WTC11 (cell line): ENCODE results near the gene DYRK3. TPM values are rescaled to one million over a fixed set of nuclear protein-coding genes. Genes with fewer than 3 reads are reported as not detected.

Experiments used
- ATAC-seq: fragments of 200-7000 bp; cut with Tn5 transposase; 2 replicates; pipeline ENCODE4 v1.10.0; 2021; ENCODE audit warnings: mild to moderate bottlenecking, moderate library complexity
- CTCF ChIA-PET: fragments of 300-600 bp; sonication (Branson Sonifier 250); formaldehyde crosslinking; loops from one replicate; lab custom pipeline; 2021; ENCODE audit warnings: antibody characterized with exemption; lab: Charles Lee
- POLR2A ChIA-PET: fragments of 350-600 bp; sonication (Branson Sonifier 250); formaldehyde crosslinking; loops from one replicate; lab custom pipeline; 2021; ENCODE audit warnings: antibody characterized with exemption; lab: Charles Lee
- DNase-seq: peaks from one replicate; pipeline ENCODE4 v3.0.0; 2021; ENCODE audit warnings: low spot score
- H3K27ac Mint-ChIP-seq: 2 replicates; pipeline ENCODE4 v1.8.0; 2021; ENCODE audit warnings: mixed read lengths
- H3K27me3 Mint-ChIP-seq: 2 replicates; pipeline ENCODE4 v1.8.0; 2021; ENCODE audit warnings: low read depth, mild to moderate bottlenecking, moderate library complexity, mixed read lengths
- H3K36me3 Mint-ChIP-seq: 2 replicates; pipeline ENCODE4 v1.8.0; 2021; ENCODE audit warnings: mixed read lengths
- H3K4me1 Mint-ChIP-seq: 2 replicates; pipeline ENCODE4 v1.8.0; 2022; ENCODE audit warnings: mixed read lengths
- H3K4me3 Mint-ChIP-seq: 2 replicates; pipeline ENCODE4 v1.8.0; 2021; ENCODE audit warnings: mild to moderate bottlenecking, moderate library complexity, mixed read lengths
- H3K9me3 Mint-ChIP-seq: 2 replicates; pipeline ENCODE4 v1.8.0; 2021; ENCODE audit warnings: mixed read lengths
- AR ChIP-seq: fragments of 250-450 bp; sonication (Bioruptor Pico); IDR thresholded peaks from 2 replicates; pipeline ENCODE4 v1.9.0; 2021; ENCODE audit warnings: mild to moderate bottlenecking
- CREM ChIP-seq: sonication (generic); formaldehyde crosslinking; IDR thresholded peaks from 2 replicates; pipeline ENCODE4 v1.8.1; 2022; ENCODE audit warnings: mild to moderate bottlenecking, missing genetic modification reagents, moderate library complexity
- GTF2I ChIP-seq: fragments of 250-450 bp; sonication (Bioruptor Pico); conservative IDR thresholded peaks from 2 replicates; pipeline ENCODE4 v1.4.0; 2021; ENCODE audit warnings: mild to moderate bottlenecking
- HMGXB4 ChIP-seq: sonication (generic); formaldehyde crosslinking; IDR thresholded peaks from 2 replicates; pipeline ENCODE4 v1.8.1; 2023; ENCODE audit warnings: mild to moderate bottlenecking, moderate library complexity, missing genetic modification reagents
- JUN ChIP-seq: sonication (generic); formaldehyde crosslinking; IDR thresholded peaks from 2 replicates; pipeline ENCODE4 v1.8.0; 2023; ENCODE audit warnings: mild to moderate bottlenecking, missing genetic modification reagents
- MXD4 ChIP-seq: fragments of 250-450 bp; sonication (Bioruptor Pico); IDR thresholded peaks from 2 replicates; pipeline ENCODE4 v1.8.0; 2021; ENCODE audit warnings: mild to moderate bottlenecking, moderate library complexity, borderline replicate concordance
- SP1 ChIP-seq: sonication (generic); formaldehyde crosslinking; conservative IDR thresholded peaks from 2 replicates; pipeline ENCODE4 v1.8.1; 2022; ENCODE audit warnings: missing genetic modification reagents
- TCF7 ChIP-seq: sonication (generic); formaldehyde crosslinking; IDR thresholded peaks from 2 replicates; pipeline ENCODE4 v1.8.0; 2022; ENCODE audit warnings: mild to moderate bottlenecking, low read depth, missing genetic modification reagents, moderate library complexity
- ZBTB21 ChIP-seq: sonication (generic); formaldehyde crosslinking; IDR thresholded peaks from 2 replicates; pipeline ENCODE4 v1.8.1; 2023; ENCODE audit warnings: mild to moderate bottlenecking, missing genetic modification reagents, borderline replicate concordance
- ZBTB43 ChIP-seq: sonication (generic); formaldehyde crosslinking; IDR thresholded peaks from 2 replicates; pipeline ENCODE4 v1.8.1; 2023; ENCODE audit warnings: mild to moderate bottlenecking, missing genetic modification reagents
- ZMAT4 ChIP-seq: fragments of 250-450 bp; sonication (Bioruptor Pico); IDR thresholded peaks from 2 replicates; pipeline ENCODE4 v1.9.0; 2021; ENCODE audit warnings: mild to moderate bottlenecking
- ZNF121 ChIP-seq: sonication (generic); formaldehyde crosslinking; IDR thresholded peaks from 2 replicates; pipeline ENCODE4 v1.8.0; 2023; ENCODE audit warnings: missing genetic modification reagents
- ZNF219 ChIP-seq: sonication (generic); formaldehyde crosslinking; IDR thresholded peaks from 2 replicates; pipeline ENCODE4 v1.8.0; 2023; ENCODE audit warnings: missing genetic modification reagents, mild to moderate bottlenecking, borderline replicate concordance
- ZNF396 ChIP-seq: fragments of 250-450 bp; sonication (Bioruptor Pico); IDR thresholded peaks from 2 replicates; pipeline ENCODE4 v1.8.0; 2021; ENCODE audit warnings: mild to moderate bottlenecking, moderate library complexity, borderline replicate concordance
- ZNF425 ChIP-seq: fragments of 250-450 bp; sonication (Bioruptor Pico); conservative IDR thresholded peaks from 2 replicates; pipeline ENCODE4 v1.9.0; 2021; ENCODE audit warnings: mild to moderate bottlenecking
- total RNA-seq: library from RNA; stranded (reverse); gene quantifications from 3 replicates; pipeline ENCODE4 v1.2.3, GENCODE V29; 2021
- TF ChIP-seq, protein P1 (sequence below): fragments of 250-450 bp; sonication (Bioruptor Pico); IDR thresholded peaks from 2 replicates; pipeline ENCODE4 v2.1.2; 2022; ENCODE audit warnings: mild to moderate bottlenecking, moderate library complexity

Gene DYRK3
- total RNA-seq, 1 experiment from 2014 or later: 7.8 TPM

DNA sequence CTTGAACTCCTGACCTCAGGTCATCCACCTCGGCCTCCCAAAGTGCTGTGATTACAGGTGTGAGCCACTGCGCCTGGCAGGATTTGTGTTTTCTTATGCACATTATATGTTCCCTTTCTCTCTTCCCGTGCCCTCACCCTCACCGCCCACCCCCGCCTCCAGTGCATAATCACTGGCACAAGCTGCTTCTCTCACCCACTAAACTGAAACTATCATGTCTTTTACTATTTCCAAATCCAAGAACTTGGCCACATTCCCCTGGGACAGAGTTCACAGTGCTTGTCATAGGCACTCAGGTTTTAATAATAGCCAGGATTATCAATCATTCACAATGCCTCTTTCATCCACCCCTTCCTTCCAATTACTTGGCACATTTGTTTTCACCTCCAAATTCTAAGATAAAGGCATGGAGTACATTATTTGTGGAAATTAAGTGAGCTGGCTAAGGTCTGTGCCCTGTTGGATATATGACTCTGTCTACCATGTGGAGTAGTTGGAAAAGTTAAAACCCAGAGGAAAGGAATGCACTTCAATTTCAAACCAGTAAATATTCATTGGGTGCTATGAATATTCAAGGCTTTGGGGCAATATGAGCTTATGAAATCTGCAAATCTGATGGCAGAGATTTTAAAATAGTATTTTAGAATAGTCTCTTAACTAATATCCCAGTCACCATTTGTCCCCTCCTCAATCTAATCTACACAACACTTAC is 31.8 kb downstream of the DYRK3 start:
- ChIA-PET CTCF (interaction anchor here (0.9 to 20.5 kb wide), 4 partner anchors 8 to 55 kb away, joined by 3 to 659 read pairs (median 8); partner anchors contain the start of genes DYRK3 and EIF2D), POLR2A (no interaction called here)
- no peak for DNase-seq
- no peak overlapping the region for H3K4me3 Mint-ChIP-seq
- no peak for ATAC-seq
- H3K27ac Mint-ChIP-seq: no peak overlapping the region
- TF ChIP-seq JUN (CRISPR knock-in tag): no peak
- no peak for TF ChIP-seq ZMAT4 (CRISPR knock-in tag)
- no peak for TF ChIP-seq SP1 (CRISPR knock-in tag)
- no peak for TF ChIP-seq GTF2I (CRISPR knock-in tag)
- TF ChIP-seq MXD4 (CRISPR knock-in tag): no peak
- no peak for TF ChIP-seq ZNF396 (CRISPR knock-in tag)
- TF ChIP-seq TCF7 (CRISPR knock-in tag): no peak
- TF ChIP-seq AR (CRISPR knock-in tag): no peak
- TF ChIP-seq HMGXB4 (CRISPR knock-in tag): no peak
- TF ChIP-seq ZNF425 (CRISPR knock-in tag): no peak
- peaks cover 16% of the 10 kb centered on the region for H3K4me1 Mint-ChIP-seq
- H3K27me3 Mint-ChIP-seq: peaks cover 23% of the 10 kb centered on the region
- no peaks in the 10 kb centered on the region for H3K9me3 Mint-ChIP-seq
- H3K36me3 Mint-ChIP-seq: no peaks in the 10 kb centered on the region

GRCh38 chr1:206668351-206668750 is 33.0 kb downstream of the DYRK3 start:
- H3K4me3 Mint-ChIP-seq: no peak overlapping the region
- POLR2A ChIA-PET: no interaction called here

More at GRCh38 chr1:206668351-206668750, 33.0 kb downstream of the DYRK3 start:
- no peak for ATAC-seq
- Mint-ChIP-seq H3K4me1 (peaks cover 14% of the 10 kb centered on the region), H3K27me3 (peaks cover 10% of the 10 kb centered on the region)
- TF ChIP-seq ZNF121 (CRISPR knock-in tag) (no peak), ZBTB43 (CRISPR knock-in tag) (no peak), ZNF219 (CRISPR knock-in tag) (no peak), ZBTB21 (CRISPR knock-in tag) (no peak), CREM (CRISPR knock-in tag) (no peak), ZNF396 (CRISPR knock-in tag) (no peak)
- TF ChIP-seq, protein P1, sequence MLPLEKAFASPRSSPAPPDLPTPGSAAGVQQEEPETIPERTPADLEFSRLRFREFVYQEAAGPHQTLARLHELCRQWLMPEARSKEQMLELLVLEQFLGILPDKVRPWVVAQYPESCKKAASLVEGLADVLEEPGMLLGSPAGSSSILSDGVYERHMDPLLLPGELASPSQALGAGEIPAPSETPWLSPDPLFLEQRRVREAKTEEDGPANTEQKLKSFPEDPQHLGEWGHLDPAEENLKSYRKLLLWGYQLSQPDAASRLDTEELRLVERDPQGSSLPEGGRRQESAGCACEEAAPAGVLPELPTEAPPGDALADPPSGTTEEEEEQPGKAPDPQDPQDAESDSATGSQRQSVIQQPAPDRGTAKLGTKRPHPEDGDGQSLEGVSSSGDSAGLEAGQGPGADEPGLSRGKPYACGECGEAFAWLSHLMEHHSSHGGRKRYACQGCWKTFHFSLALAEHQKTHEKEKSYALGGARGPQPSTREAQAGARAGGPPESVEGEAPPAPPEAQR (CRISPR knock-in tag): no peak
- TF ChIP-seq, all 79 proteins: peak for 0
- Mint-ChIP-seq H3K27ac (no peak overlapping the region), H3K9me3 (no peaks in the 10 kb centered on the region), H3K36me3 (no peaks in the 10 kb centered on the region)
- no peak for DNase-seq
- CTCF ChIA-PET: interaction anchor here (1.2 to 20.5 kb wide), 3 partner anchors 10 to 56 kb away, joined by 3 to 659 read pairs (median 12); partner anchors contain the start of genes DYRK3 and EIF2D
